HG03457 (cell line): ENCODE measurements around the gene TOP2A.

ENCODE experiments used
- ATAC-seq: cut with Tn5 transposase; IDR thresholded peaks from one replicate; pipeline ENCODE4 v1.9.1; 2021; ENCODE audit warnings: moderate number of reproducible peaks; ENCODE audit not compliant: unreplicated experiment

Gene TOP2A

GRCh38 chr17:40348136-40348504, 69.6 kb downstream of the TOP2A start:
- ATAC-seq = no peak

GRCh38 chr17:40347319-40348135, 70.2 kb downstream of the TOP2A start:
- no peak for ATAC-seq

GRCh38 chr17:40346765-40347158, 70.9 kb downstream of the TOP2A start:
- no peak for ATAC-seq

- no peak for ATAC-seq
Measured at GRCh38 chr17:40345994-40346764, 71.5 kb downstream of the TOP2A start.

GRCh38 chr17:40345161-40345993, 72.3 kb downstream of the TOP2A start:
- no peak for ATAC-seq

GRCh38 chr17:40344421-40345160, 73.1 kb downstream of the TOP2A start:
- ATAC-seq = no peak

GRCh38 chr17:40343219-40344119, 74.2 kb downstream of the TOP2A start:
- ATAC-seq = no peak

GRCh38 chr17:40342504-40343218, 75.0 kb downstream of the TOP2A start:
- ATAC-seq = no peak

GRCh38 chr17:40341808-40342503, 75.7 kb downstream of the TOP2A start:
- no peak for ATAC-seq

- ATAC-seq = no peak
Measured at GRCh38 chr17:40340880-40341807, 76.6 kb downstream of the TOP2A start.

- ATAC-seq = no peak
Measured at GRCh38 chr17:40340327-40340726, 77.4 kb downstream of the TOP2A start.

- no peak for ATAC-seq
Measured at GRCh38 chr17:40338941-40339649, 78.6 kb downstream of the TOP2A start.
